Cardiac fibroblast (primary cell): ENCODE results near the gene GABRR3.
A peak's percentile ranks its signal among the peaks of the same experiment; 100 is the strongest.

ENCODE experiments used
- DNase-seq, 2 donors: peaks; one replicate each; pipeline versions ENCODE4 v3.0.0 to v3.0.0-alpha.2; 2010; ENCODE audit warnings: low read depth in 2 of 2
- H3K4me3 ChIP-seq, 2 donors: replicated peaks in 1 of 2; 1 replicate in 1 of 2; 2 replicates in 1 of 2; pipeline ENCODE4 v1.5.1; 2011; ENCODE audit warnings: low read depth in 2 of 2, low read length in 2 of 2, mild to moderate bottlenecking in 2 of 2, moderate library complexity in 1 of 2
- CTCF ChIP-seq: IDR thresholded peaks from one replicate; pipeline ENCODE4 v1.5.1; 2011; ENCODE audit warnings: low read depth, mild to moderate bottlenecking, low read length, inconsistent platforms

GABRR3 gene

GRCh38 chr3:98022978-98023820 is 11.9 kb downstream of the GABRR3 start:
- H3K4me3 ChIP-seq: no peak overlapping the region
- peak; percentile 83 to 84 for DNase-seq
- TF ChIP-seq CTCF: peak; percentile 86

GRCh38 chr3:98021830-98022560 is 13.1 kb downstream of the GABRR3 start:
- no peak overlapping the region for H3K4me3 ChIP-seq
- DNase-seq: peak; percentile 25 to 52
- TF ChIP-seq CTCF: no peak

- DNase-seq: no peak
- no peak for TF ChIP-seq CTCF
Measured at GRCh38 chr3:98020412-98020811, 14.7 kb downstream of the GABRR3 start.

GRCh38 chr3:98018301-98018700 is 16.8 kb downstream of the GABRR3 start:
- TF ChIP-seq CTCF: no peak
- H3K4me3 ChIP-seq: no peak overlapping the region
- DNase-seq: no peak

More at GRCh38 chr3:98020412-98020811, 14.7 kb downstream of the GABRR3 start:
- no peak overlapping the region for H3K4me3 ChIP-seq

GRCh38 chr3:98014268-98014585 is 20.9 kb downstream of the GABRR3 start:
- no peak for DNase-seq

More at GRCh38 chr3:98014268-98014585, 20.9 kb downstream of the GABRR3 start:
- H3K4me3 ChIP-seq: no peak overlapping the region
- TF ChIP-seq CTCF: no peak
